ENCODE measurements around the gene CPNE7. TPM values are rescaled to one million over a fixed set of nuclear protein-coding genes. Genes with fewer than 3 reads are reported as not detected.
"Not testable (repeated sequence)": the region's sequence is repeated elsewhere in the genome, so short reads cannot be mapped to it uniquely, and the experiment has no call there.

The CPNE7 gene
- total and polyA plus RNA-seq, 5 experiments from 2014 or later: 0.23 to 0.53 TPM; not detected in 3

DNA sequence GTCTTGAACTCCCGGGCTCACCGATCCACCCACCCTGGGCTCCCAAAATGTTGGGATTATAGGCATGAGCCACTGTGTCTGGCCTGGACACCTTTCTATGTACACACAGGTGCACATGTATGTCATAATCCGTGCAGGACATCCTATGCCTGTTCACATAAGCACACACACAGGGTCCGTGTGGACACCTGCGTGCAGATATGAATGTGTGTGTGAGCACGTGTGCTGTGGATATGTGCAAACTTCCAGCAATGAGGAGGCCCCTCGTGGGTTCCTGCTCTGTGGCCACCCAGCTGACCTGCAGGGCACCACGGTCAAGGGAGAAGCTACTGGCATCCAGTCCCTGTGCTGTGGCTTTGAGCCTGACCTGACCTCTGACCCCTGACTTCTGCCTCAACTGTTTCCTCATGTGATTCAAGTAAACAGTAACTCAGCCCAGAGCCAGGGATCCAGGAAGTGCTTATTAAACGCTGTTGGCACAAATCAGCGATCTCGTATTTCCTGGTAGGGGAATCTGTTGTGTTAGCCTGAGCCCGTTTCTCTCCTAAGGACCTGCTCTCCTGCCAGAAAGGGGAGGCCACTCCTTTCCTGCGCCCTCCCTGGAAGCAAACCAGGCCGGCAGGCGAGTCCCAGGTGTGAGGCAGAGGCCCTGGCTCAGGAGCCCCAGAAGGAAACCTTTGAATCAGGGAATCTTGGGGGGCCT is 6.5 kb downstream of the CPNE7 start:
- Mint-ChIP-seq H3K4me1 (no peaks in the 10 kb centered on the region), H3K9me3 (no peaks in the 10 kb centered on the region), H3K27ac (no peak overlapping the region), H3K36me3 (no peaks in the 10 kb centered on the region), H3K4me3 (no peak overlapping the region), H3K27me3 (peaks cover 0 to 7% (median 0%) of the 10 kb centered on the region in 5 donors)
- POLR2A ChIA-PET: no interaction called here
- no peak for ATAC-seq
- no peak for DNase-seq

GRCh38 chr16:89582614-89583196 is 7.1 kb downstream of the CPNE7 start:
- POLR2A ChIA-PET: no interaction called here
- ATAC-seq: no peak
- no peak overlapping the region for H3K4me3 Mint-ChIP-seq
- H3K4me1 Mint-ChIP-seq: no peaks in the 10 kb centered on the region
- peaks cover 0 to 2% (median 0%) of the 10 kb centered on the region in 5 donors for H3K27me3 Mint-ChIP-seq
- no peak for DNase-seq
- H3K36me3 Mint-ChIP-seq: no peaks in the 10 kb centered on the region
- H3K27ac Mint-ChIP-seq: no peak overlapping the region
- no peaks in the 10 kb centered on the region for H3K9me3 Mint-ChIP-seq

GRCh38 chr16:89583197-89583894 is 7.8 kb downstream of the CPNE7 start:
- DNase-seq: no peak
- Mint-ChIP-seq H3K27me3 (peaks cover 0 to under 1% (median 0%) of the 10 kb centered on the region in 5 donors), H3K4me1 (no peaks in the 10 kb centered on the region), H3K36me3 (no peaks in the 10 kb centered on the region), H3K27ac (no peak overlapping the region), H3K9me3 (no peaks in the 10 kb centered on the region), H3K4me3 (no peak overlapping the region)
- POLR2A ChIA-PET: no interaction called here
- no peak for ATAC-seq

- H3K27ac Mint-ChIP-seq: no peak overlapping the region
- DNase-seq: no peak
These were observed 8.5 kb downstream of the CPNE7 start for GRCh38 chr16:89583895-89584644.

GRCh38 chr16:89584768-89585549 is 9.4 kb downstream of the CPNE7 start:
- H3K27me3 Mint-ChIP-seq: no peaks in the 10 kb centered on the region
- H3K9me3 Mint-ChIP-seq: no peaks in the 10 kb centered on the region
- POLR2A ChIA-PET: no interaction called here
- H3K36me3 Mint-ChIP-seq: no peaks in the 10 kb centered on the region
- peak overlapping the region in 1 of 10 donors; percentile 37 for H3K27ac Mint-ChIP-seq
- no peak overlapping the region for H3K4me3 Mint-ChIP-seq
- DNase-seq (no peak), ATAC-seq (no peak)
- H3K4me1 Mint-ChIP-seq: no peaks in the 10 kb centered on the region

More at GRCh38 chr16:89583895-89584644, 8.5 kb downstream of the CPNE7 start:
- POLR2A ChIA-PET: no interaction called here
- no peak for ATAC-seq
- Mint-ChIP-seq H3K4me3 (no peak overlapping the region), H3K36me3 (no peaks in the 10 kb centered on the region), H3K27me3 (no peaks in the 10 kb centered on the region), H3K9me3 (no peaks in the 10 kb centered on the region), H3K4me1 (no peaks in the 10 kb centered on the region)

- ATAC-seq (no peak), DNase-seq (no peak)
- Mint-ChIP-seq H3K36me3 (no peaks in the 10 kb centered on the region), H3K27me3 (no peaks in the 10 kb centered on the region), H3K4me3 (no peak overlapping the region), H3K4me1 (no peaks in the 10 kb centered on the region), H3K9me3 (no peaks in the 10 kb centered on the region), H3K27ac (no peak overlapping the region)
- POLR2A ChIA-PET: no interaction called here
These were observed 10.7 kb downstream of the CPNE7 start for GRCh38 chr16:89586218-89586617.

DNA sequence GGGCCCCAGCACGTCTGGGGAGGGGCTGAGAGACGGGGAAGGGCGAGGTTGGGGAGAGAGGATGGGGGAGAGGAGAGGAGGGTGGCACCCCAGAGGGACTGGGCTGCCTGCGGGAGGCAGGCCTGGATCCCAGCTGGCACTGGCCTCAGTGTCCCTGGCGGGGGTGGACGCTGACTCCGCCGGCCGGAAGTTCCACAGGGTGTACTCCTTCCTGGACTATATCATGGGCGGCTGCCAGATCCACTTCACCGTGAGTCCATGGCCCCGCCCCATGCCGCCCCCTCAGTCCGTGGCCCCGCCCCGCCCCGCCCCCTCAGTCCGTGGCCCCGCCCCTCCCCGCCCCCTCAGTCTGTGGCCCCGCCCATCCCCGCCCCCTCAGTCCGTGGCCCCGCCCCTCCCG is 11.3 kb downstream of the CPNE7 start:
- H3K4me1 Mint-ChIP-seq: no peaks in the 10 kb centered on the region
- DNase-seq (peak in 1 of 10 donors; percentile 45), ATAC-seq (no peak)
- no peak overlapping the region for H3K4me3 Mint-ChIP-seq
- no peaks in the 10 kb centered on the region for H3K9me3 Mint-ChIP-seq
- no peaks in the 10 kb centered on the region for H3K36me3 Mint-ChIP-seq
- H3K27me3 Mint-ChIP-seq: no peaks in the 10 kb centered on the region
- H3K27ac Mint-ChIP-seq: no peak overlapping the region
- POLR2A ChIA-PET: no interaction called here

- H3K36me3 Mint-ChIP-seq, H3K4me1 Mint-ChIP-seq, POLR2A ChIA-PET, H3K9me3 Mint-ChIP-seq, H3K27ac Mint-ChIP-seq, H3K4me3 Mint-ChIP-seq, ATAC-seq, H3K27me3 Mint-ChIP-seq, DNase-seq: not testable (repeated sequence)
These were observed 12.1 kb downstream of the CPNE7 start for GRCh38 chr16:89587676-89588075.

DNA sequence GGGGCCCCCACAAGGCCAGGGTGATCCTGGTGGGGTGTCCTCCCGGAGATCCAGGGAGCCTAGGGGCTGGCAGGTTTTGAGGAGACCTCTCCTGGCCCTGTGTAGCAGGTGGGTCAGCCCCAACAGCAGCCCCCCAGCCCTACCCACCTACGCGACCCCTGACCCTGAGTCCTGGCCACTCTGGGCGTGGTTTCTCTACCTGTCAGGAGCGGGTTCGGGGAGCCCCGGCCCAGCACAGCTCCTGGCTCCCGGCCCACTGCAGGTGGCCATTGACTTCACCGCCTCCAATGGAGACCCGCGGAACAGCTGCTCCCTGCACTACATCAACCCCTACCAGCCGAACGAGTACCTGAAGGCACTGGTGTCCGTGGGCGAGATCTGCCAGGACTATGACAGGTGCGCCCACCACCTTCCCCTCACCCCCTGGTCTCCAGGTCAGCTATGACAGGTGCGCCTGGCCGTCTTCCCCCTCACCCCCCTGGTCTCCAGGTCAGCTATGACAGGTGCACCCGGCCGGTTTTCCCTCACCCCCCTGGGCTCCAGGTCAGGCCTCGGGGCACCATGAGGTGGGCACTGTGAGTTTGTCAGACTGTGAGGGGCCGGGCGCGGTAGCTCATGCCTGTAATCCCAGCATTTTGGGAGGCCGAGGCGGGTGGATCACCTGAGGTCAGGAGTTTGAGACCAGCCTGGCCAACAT is 13.0 kb downstream of the CPNE7 start:
- Mint-ChIP-seq H3K27ac (no peak overlapping the region), H3K4me3 (no peak overlapping the region), H3K36me3 (no peaks in the 10 kb centered on the region), H3K9me3 (no peaks in the 10 kb centered on the region), H3K27me3 (no peaks in the 10 kb centered on the region), H3K4me1 (peaks cover 1 to 5% (median 2%) of the 10 kb centered on the region in 4 donors)
- POLR2A ChIA-PET: no interaction called here
- DNase-seq: no peak
- no peak for ATAC-seq

GRCh38 chr16:89589241-89589926 is 13.8 kb downstream of the CPNE7 start:
- no peak for ATAC-seq
- no peaks in the 10 kb centered on the region for H3K36me3 Mint-ChIP-seq
- H3K27me3 Mint-ChIP-seq: no peaks in the 10 kb centered on the region

DNA sequence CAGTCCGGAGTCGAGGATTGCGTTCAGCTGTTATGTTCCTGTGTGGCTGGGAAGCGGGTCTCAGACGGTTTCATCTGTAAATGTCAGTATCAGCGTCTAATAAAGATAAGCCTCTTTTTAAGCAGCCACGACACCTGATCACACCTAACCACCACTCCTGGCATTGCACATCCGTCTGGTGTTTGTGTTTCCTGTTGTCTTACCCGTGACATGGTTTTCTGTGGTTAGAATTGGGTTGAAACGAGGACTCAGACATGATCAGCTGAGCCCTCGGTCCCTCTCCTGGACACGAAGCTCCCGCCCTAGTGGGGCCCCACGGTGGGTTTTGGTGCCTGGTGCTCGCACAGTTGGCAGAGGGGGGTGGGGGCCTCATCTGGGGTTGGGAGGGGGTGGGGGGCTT is 18.3 kb downstream of the CPNE7 start:
- Mint-ChIP-seq H3K4me3 (peak overlapping the region in 6 of 10 donors; percentile 12 to 64 (median 48)), H3K9me3 (no peaks in the 10 kb centered on the region), H3K27me3 (no peaks in the 10 kb centered on the region), H3K27ac (peak overlapping the region in 8 of 10 donors; percentile 16 to 73 (median 66)), H3K36me3 (no peaks in the 10 kb centered on the region), H3K4me1 (peaks cover 3 to 14% (median 8%) of the 10 kb centered on the region in 4 donors)
- DNase-seq (peak in 7 of 10 donors; percentile 22 to 64 (median 42)), ATAC-seq (peak; percentile 87 to 97)
- POLR2A ChIA-PET: no interaction called here

More at GRCh38 chr16:89589241-89589926, 13.8 kb downstream of the CPNE7 start:
- Mint-ChIP-seq H3K4me1 (peaks cover 3 to 12% (median 7%) of the 10 kb centered on the region in 4 donors), H3K27ac (no peak overlapping the region), H3K4me3 (no peak overlapping the region), H3K9me3 (no peaks in the 10 kb centered on the region)
- no peak for DNase-seq
- POLR2A ChIA-PET: no interaction called here

Measured in naive thymus-derived CD8-positive, alpha-beta T cell (primary cell).